Fibroblast of skin of scalp (primary cell): ENCODE data around the gene FLYWCH1.

Source experiments
- DNase-seq: peaks from one replicate; pipeline ENCODE4 v3.0.0-alpha.2; 2013

The FLYWCH1 gene

DNA sequence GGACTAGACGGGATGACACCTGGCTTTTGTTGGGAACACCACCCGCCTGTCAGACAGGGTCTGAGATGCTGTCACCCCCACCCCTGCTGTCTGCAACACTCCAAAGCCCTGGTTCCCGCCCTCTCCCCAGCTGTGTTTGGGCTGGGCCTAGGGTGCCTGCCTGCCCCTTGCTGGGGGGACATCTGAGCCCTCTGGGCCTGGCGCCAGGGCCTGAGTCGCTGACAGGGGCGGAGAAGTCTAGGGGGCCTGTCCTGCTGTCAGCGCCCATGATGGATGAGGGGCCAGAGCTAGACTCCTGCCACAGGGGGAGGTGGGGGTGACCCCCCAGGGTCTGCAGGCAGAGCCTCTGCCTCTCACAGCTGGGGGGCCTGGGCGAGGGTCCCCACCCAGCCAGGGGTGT is 76.1 kb downstream of the FLYWCH1 start:
- DNase-seq = peak; percentile 59

DNA sequence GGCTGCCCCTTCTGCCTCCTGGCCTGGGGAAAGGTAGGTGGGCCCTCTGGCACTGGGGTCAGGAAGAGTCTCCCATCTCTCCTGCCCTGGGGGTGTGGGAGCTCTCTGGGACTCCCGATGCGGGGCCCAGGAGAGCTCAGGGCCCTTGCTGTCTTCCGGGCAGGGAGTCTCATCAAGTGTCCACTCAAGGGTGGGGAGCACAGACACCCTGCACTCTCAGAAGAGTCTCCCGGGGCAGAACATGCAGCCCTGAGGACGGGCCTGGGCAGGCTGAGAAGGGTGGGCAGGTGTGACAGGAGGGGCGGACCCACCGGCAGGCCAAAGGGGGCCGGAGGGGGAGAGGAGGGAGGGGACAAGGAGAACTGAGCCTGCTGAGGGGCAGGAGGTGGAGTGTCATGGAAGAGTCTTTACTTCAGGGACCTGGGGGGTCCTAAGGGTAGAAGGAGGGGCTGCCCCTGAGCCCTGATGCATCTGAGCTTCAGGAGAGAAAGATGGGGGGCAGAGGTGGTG is 76.9 kb downstream of the FLYWCH1 start:
- DNase-seq = no peak

DNA sequence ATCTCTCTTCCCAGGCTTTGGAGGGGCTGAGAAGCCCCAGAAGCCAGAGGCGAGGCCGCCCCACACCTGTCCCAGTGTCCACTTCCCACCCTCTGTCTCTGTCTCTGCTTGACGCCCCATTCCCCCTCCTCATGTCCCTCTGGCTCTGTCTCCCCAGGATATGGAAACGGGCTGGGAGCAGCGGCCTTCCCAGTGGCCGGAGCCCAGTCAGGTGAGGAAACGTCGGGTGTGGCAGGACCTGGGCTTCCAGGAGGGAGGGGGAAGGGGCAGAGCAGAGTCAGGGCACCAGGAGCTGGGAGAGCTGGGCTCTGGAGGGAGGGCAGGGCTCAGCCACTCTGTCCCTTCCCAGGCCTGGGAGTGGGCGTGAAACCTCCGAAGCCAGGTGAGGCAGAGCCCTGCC is 79.2 kb downstream of the FLYWCH1 start:
- DNase-seq = no peak

DNA sequence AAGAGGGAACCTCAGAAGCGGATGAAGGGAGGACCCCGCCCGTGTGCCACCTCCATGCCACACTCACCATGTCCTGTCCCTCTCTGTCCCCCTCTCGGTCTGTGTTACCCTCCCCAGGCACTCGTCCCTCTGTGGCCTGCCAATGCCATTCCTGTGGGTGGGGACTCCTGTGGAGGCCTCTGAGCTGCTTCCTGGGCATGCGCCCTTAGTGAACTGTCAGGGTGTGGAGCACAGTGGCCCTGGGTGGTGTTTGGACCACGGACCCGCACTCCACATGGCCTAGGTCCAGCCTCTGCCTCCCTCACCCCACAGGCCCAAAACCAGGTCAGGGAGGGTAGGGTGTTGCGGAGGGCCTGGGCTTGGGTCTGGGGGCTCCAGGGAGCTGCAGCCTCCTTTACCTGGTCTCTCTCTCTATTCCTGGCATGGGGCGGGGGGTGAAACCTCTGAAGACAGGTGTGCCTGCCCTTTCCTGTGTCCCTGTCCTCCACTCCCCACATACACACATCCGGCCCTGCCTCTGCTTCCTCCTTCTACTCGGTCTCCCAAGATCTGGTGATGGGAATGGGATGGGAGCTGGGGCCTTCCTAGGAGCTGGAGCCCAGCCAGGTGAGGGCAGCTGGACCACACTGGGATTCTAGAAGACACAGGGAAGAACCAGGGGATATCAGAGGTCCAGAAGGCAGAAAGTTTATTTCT is 80.0 kb downstream of the FLYWCH1 start:
- no peak for DNase-seq

DNA sequence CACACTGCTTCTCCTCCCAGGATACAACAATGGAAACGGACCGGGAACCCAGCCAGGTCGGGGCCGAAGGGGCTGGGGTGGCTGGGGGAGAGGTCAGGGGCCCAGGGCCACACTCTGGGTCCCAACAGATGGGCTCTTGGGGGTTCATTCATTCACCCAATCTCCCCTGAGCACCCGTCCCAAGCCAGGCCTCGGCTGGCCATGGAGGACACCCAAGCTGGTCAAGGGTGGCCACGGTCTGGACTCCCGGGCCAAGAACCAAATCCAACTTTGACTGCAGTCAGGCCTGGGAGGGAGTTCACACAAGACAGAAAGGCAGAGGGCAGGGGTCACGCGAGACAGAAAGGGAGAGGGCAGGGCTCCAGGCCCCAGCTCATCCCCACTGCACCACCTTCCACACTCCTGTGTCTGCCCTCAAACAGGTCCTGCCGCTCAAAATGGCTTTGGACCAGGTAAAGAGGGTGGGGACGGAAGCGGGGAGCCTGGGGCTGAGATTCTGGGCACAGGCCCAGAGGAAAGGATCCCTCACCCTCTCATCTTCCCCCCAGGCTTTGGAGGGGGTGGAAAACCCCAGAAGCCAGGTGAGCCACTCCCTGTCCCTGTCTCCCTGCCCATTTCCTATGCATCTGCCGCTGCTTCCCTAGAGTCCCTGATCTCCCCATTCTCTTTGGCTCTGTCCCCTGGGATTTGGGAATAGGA is 80.8 kb downstream of the FLYWCH1 start:
- no peak for DNase-seq

DNA sequence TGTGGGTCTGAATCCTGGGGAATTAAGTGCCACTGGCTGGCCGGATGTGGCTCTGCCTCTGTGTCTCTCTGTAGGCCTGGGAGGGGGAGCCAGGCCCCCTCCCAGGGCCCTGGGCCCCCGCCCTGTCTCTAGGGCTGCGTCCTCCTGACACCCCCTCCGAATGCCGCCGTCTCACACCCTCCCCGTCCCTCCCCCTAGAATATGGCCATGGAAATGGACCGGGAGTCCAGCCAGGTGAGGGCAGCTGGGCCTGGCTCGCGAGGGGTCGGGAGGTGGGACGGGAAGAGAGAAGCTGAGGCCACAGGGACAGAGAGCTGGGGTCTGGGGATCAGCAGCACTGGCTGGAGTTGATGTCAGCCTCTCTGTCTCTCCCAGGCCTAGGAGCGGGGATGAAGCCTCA is 84.6 kb downstream of the FLYWCH1 start:
- no peak for DNase-seq

DNA sequence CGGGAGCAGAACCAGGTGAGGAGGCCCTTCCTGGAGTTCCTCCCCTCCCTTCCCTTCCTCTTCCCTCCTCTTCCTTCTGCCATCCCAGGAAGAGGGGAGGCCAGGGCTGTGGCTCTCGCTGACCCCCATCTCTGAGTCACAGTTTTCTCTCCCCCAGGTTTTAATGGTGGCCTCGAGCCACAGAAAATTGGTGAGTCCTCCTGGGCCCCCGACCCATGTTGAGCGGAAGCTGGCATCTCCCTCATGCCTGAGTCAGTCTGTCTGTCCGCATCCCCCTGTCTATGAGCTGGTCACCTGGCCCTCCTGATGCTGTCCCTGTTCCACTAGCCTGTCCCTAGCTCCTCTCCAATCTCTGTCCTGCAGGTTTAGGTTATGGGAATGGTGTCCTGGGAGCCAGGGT is 88.2 kb downstream of the FLYWCH1 start:
- DNase-seq = no peak

DNA sequence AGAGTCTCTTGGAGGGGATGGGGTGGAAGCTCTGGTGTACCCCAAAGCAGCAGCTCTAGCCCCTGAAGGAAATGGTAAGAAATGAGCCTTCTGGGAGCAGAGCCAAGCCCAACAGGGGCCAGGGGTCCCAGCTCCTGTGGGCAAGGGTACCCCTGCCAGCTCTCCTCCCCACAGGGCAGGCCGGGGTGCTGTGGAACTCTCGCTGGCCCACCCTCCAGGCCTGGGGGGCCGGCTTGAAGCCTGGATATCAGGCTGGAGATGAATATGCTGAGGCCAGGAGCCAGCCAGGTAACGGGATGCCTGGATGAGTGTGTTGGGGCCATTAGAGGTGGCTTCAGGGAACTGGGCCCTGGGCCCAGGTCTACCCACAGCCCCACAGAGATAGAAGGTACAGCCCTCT is 88.8 kb downstream of the FLYWCH1 start:
- DNase-seq = no peak
